T-helper 17 cell (primary cell): ENCODE results near the gene PTX3. TPM values are rescaled to one million over a fixed set of nuclear protein-coding genes. Genes with fewer than 3 reads are reported as not detected.

ENCODE experiments used
- ATAC-seq: fragments of 150-1000 bp; cut with Tn5 transposase; 2 replicates; pipeline ENCODE4 v1.10.0; 2021; ENCODE audit warnings: mild to moderate bottlenecking, moderate library complexity
- DNase-seq, 3 donors: peaks; one replicate each; pipeline versions ENCODE4 v3.0.0 to v3.0.0-alpha.2; 2020 to 2021
- H3K9me3 ChIP-seq: one replicate; pipeline ENCODE4 v1.7.0; 2013; ENCODE audit warnings: low read length, mild to moderate bottlenecking; ENCODE audit not compliant: control insufficient read depth, poor library complexity, severe bottlenecking
- H3K27ac Mint-ChIP-seq: one replicate; pipeline ENCODE4 v1.8.0; 2022; ENCODE audit warnings: mild to moderate bottlenecking, moderate library complexity, mixed read lengths
- H3K27me3 Mint-ChIP-seq: one replicate; pipeline ENCODE4 v1.8.0; 2022; ENCODE audit warnings: mixed read lengths
- H3K36me3 Mint-ChIP-seq: one replicate; pipeline ENCODE4 v1.8.0; 2022; ENCODE audit warnings: low read depth, mixed read lengths
- H3K4me1 Mint-ChIP-seq: one replicate; pipeline ENCODE4 v1.8.0; 2022; ENCODE audit warnings: mild to moderate bottlenecking, mixed read lengths
- H3K4me3 Mint-ChIP-seq: one replicate; pipeline ENCODE4 v1.8.0; 2022; ENCODE audit warnings: mild to moderate bottlenecking, moderate library complexity, mixed read lengths
- total RNA-seq, 4 donors: library from RNA in 2 of 4; stranded (reverse) in 2 of 4; gene quantifications; one replicate each; pipeline ENCODE4 v1.2.3 and lab custom pipeline; 2022 to 2026

PTX3 gene
- total RNA-seq, 2 donors from 2014 or later, result 0.50 to 1.2 TPM

DNA sequence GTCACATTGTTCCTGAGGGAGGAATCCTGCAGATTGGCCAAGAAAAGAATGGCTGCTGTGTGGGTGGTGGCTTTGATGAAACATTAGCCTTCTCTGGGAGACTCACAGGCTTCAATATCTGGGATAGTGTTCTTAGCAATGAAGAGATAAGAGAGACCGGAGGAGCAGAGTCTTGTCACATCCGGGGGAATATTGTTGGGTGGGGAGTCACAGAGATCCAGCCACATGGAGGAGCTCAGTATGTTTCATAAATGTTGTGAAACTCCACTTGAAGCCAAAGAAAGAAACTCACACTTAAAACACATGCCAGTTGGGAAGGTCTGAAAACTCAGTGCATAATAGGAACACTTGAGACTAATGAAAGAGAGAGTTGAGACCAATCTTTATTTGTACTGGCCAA is 6.1 kb downstream of the PTX3 start:
- H3K36me3 Mint-ChIP-seq, result no peaks in the 10 kb centered on the region
- no peak overlapping the region for H3K27ac Mint-ChIP-seq
- H3K4me1 Mint-ChIP-seq, result no peaks in the 10 kb centered on the region
- H3K4me3 Mint-ChIP-seq, result no peak overlapping the region
- no peaks in the 10 kb centered on the region for H3K9me3 ChIP-seq
- ATAC-seq (no peak), DNase-seq (no peak)
- peaks cover 23% of the 10 kb centered on the region for H3K27me3 Mint-ChIP-seq

DNA sequence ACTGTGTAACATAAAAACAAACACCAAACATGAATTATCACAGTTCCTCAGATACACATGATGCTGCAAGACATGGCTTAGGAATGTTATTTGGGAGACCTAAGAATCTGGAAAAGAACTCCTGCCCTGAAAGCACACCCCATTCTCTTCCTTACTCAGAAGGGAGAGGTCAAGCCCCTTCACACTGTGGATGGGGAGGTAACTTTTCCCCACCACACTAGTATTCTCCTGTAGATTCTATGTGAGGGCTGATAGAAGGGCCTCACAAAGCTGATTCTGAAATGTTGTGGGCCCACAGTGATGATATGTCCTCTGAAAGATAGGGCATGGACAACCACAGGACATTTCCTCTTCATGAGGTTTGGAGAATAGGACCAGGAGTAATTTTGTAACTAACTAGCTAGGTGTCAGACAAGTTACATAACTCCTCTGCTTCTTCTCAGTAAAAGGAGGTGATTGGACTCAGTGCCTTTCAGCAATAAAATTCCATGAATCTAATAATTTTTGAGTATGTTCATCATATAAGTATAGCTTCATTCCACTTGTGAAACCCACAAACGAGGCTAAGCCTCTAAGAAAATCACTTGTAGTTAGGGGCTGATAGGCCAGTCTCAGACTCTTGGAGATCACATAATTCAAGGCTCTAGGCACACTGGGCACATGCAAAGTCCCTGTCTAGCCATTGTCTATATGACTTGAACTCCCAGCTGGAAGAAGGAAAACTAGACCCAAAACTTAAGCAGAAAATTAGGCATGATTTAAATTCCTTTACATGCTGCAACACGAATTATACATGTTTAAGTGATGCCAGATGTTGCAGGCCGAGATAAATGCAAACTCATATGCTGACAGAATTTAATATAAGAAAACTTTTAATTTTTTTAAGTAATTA is 7.5 kb downstream of the PTX3 start:
- H3K4me3 Mint-ChIP-seq, result no peak overlapping the region
- no peak overlapping the region for H3K27ac Mint-ChIP-seq
- no peak for DNase-seq
- H3K9me3 ChIP-seq, result no peaks in the 10 kb centered on the region
- no peak for ATAC-seq
- H3K4me1 Mint-ChIP-seq, result no peaks in the 10 kb centered on the region
- peaks cover 12% of the 10 kb centered on the region for H3K27me3 Mint-ChIP-seq
- no peaks in the 10 kb centered on the region for H3K36me3 Mint-ChIP-seq

GRCh38 chr3:157444797-157445184 is 8.1 kb downstream of the PTX3 start:
- Mint-ChIP-seq H3K36me3 (no peaks in the 10 kb centered on the region), H3K4me1 (no peaks in the 10 kb centered on the region), H3K27ac (no peak overlapping the region), H3K4me3 (no peak overlapping the region), H3K27me3 (peaks cover 12% of the 10 kb centered on the region)
- no peak for DNase-seq
- ATAC-seq, result no peak
- no peaks in the 10 kb centered on the region for H3K9me3 ChIP-seq

- Mint-ChIP-seq H3K36me3 (no peaks in the 10 kb centered on the region), H3K27me3 (peaks cover 12% of the 10 kb centered on the region), H3K4me3 (no peak overlapping the region), H3K27ac (no peak overlapping the region), H3K4me1 (no peaks in the 10 kb centered on the region)
- no peak for ATAC-seq
- no peaks in the 10 kb centered on the region for H3K9me3 ChIP-seq
- no peak for DNase-seq
These were observed 9.2 kb downstream of the PTX3 start for GRCh38 chr3:157445857-157446256.

- Mint-ChIP-seq H3K27ac (no peak overlapping the region), H3K27me3 (peaks cover 12% of the 10 kb centered on the region), H3K4me3 (no peak overlapping the region), H3K36me3 (no peaks in the 10 kb centered on the region), H3K4me1 (no peaks in the 10 kb centered on the region)
- DNase-seq, result no peak
- H3K9me3 ChIP-seq, result no peaks in the 10 kb centered on the region
- ATAC-seq, result no peak
These were observed 10.5 kb downstream of the PTX3 start for GRCh38 chr3:157447026-157447694.

GRCh38 chr3:157452097-157452496 is 15.4 kb downstream of the PTX3 start:
- peak overlapping the region; percentile 10 for H3K27ac Mint-ChIP-seq
- H3K27me3 Mint-ChIP-seq, result peaks cover 5% of the 10 kb centered on the region
- DNase-seq (no peak), ATAC-seq (no peak)
- no peak overlapping the region for H3K4me3 Mint-ChIP-seq
- no peaks in the 10 kb centered on the region for H3K9me3 ChIP-seq
- no peaks in the 10 kb centered on the region for H3K4me1 Mint-ChIP-seq
- H3K36me3 Mint-ChIP-seq, result no peaks in the 10 kb centered on the region

- H3K9me3 ChIP-seq, result no peaks in the 10 kb centered on the region
- Mint-ChIP-seq H3K27ac (no peak overlapping the region), H3K27me3 (peaks cover 6% of the 10 kb centered on the region), H3K4me1 (no peaks in the 10 kb centered on the region), H3K4me3 (no peak overlapping the region), H3K36me3 (peaks cover 3% of the 10 kb centered on the region)
- DNase-seq (no peak), ATAC-seq (no peak)
These were observed 17.2 kb downstream of the PTX3 start for GRCh38 chr3:157453824-157454223.

DNA sequence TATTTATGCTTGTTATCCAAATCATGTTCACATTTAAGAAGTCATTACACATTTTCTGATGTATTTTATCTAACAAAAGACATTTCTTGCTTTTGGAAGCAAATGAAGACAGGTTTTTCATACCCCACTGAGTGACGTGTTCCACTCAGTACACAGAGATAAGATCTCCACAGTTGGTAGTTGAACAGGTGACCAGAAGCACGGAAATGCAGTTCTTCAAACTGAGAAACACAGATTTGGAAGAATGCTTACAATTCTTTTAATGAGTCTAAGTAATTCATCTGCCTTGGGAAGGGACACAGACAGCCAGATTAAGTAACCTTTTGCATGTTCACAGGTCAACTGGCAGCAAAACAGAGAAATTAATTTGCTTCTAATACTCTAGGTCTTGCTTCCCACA is 23.1 kb downstream of the PTX3 start:
- DNase-seq (no peak), ATAC-seq (no peak)
- Mint-ChIP-seq H3K4me1 (no peaks in the 10 kb centered on the region), H3K27me3 (peaks cover 28% of the 10 kb centered on the region), H3K27ac (no peak overlapping the region), H3K4me3 (no peak overlapping the region), H3K36me3 (peaks cover 3% of the 10 kb centered on the region)
- H3K9me3 ChIP-seq, result no peaks in the 10 kb centered on the region

- Mint-ChIP-seq H3K4me3 (no peak overlapping the region), H3K27ac (no peak overlapping the region), H3K4me1 (no peaks in the 10 kb centered on the region), H3K36me3 (peaks cover 3% of the 10 kb centered on the region), H3K27me3 (peaks cover 28% of the 10 kb centered on the region)
- ATAC-seq (no peak), DNase-seq (no peak)
- H3K9me3 ChIP-seq, result no peaks in the 10 kb centered on the region
These were observed 23.6 kb downstream of the PTX3 start for GRCh38 chr3:157460253-157460652.

DNA sequence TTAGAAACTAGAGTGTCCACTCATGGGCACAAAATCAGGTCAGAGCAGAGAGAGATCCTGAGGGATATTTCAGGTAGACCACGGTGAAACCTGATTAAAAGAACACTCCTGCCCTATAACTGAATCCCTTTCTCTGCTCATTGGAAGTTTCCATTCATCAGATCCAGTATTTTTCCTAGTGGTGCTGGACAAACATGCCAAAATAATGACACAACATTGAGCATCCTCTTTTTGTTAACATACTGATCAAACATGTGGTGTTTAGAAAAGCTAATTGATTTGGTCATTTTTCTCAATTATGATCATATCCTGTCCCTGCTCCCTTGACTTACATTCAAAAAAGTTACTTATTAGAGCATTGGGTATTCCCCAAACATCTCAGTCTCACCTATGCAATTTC is 27.2 kb downstream of the PTX3 start:
- H3K4me3 Mint-ChIP-seq, result no peak overlapping the region
- no peaks in the 10 kb centered on the region for H3K9me3 ChIP-seq
- DNase-seq (no peak), ATAC-seq (no peak)
- H3K36me3 Mint-ChIP-seq, result no peaks in the 10 kb centered on the region
- H3K4me1 Mint-ChIP-seq, result no peaks in the 10 kb centered on the region
- peaks cover 38% of the 10 kb centered on the region for H3K27me3 Mint-ChIP-seq
- H3K27ac Mint-ChIP-seq, result no peak overlapping the region

DNA sequence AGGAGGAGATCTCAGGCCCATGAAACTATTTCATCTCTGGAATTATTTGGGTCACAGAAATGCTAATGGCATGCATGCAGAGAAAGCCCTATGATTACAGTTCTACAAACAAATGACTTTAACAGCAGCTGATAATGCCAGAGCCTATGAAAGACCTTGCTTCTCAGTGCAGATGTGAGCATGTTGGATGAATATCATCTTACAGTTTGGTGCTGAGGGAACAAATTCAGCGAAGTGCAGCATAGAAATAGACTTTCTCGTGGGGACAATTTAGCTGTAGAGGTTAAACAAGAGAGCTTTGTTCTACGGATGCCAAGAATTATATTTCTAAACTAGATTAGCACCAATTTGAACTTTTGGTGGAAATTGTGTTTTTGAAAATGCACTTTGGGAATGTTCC is 27.7 kb downstream of the PTX3 start:
- Mint-ChIP-seq H3K4me3 (no peak overlapping the region), H3K36me3 (no peaks in the 10 kb centered on the region), H3K27me3 (peaks cover 36% of the 10 kb centered on the region), H3K4me1 (no peaks in the 10 kb centered on the region), H3K27ac (no peak overlapping the region)
- no peaks in the 10 kb centered on the region for H3K9me3 ChIP-seq
- DNase-seq (no peak), ATAC-seq (no peak)

DNA sequence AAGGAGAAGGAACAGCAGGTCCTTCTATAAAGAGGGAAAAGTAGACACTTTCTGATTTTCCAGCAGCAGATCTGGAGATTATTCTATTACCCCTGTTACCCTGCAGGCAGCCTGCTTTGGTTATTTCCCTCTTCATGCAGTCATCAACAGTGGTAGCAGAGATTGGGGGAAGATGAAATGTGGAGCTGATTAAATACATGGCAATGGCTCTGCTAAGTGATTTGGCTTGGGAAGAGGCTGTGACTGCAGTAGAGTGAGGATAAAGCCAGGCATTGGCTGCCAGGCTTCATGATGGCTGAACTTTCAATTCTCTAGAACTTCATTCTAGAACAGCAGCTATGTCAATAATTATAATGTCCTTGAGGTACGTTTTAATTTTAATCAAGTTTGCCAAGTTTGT is 29.1 kb downstream of the PTX3 start:
- Mint-ChIP-seq H3K4me1 (no peaks in the 10 kb centered on the region), H3K36me3 (no peaks in the 10 kb centered on the region), H3K27ac (no peak overlapping the region), H3K4me3 (no peak overlapping the region), H3K27me3 (peaks cover 30% of the 10 kb centered on the region)
- H3K9me3 ChIP-seq, result no peaks in the 10 kb centered on the region
- DNase-seq (no peak), ATAC-seq (no peak)

GRCh38 chr3:157467200-157467599 is 30.6 kb downstream of the PTX3 start:
- H3K4me3 Mint-ChIP-seq, result no peak overlapping the region
- DNase-seq (no peak), ATAC-seq (no peak)
- no peaks in the 10 kb centered on the region for H3K36me3 Mint-ChIP-seq
- H3K9me3 ChIP-seq, result no peaks in the 10 kb centered on the region
- no peaks in the 10 kb centered on the region for H3K4me1 Mint-ChIP-seq
- H3K27ac Mint-ChIP-seq, result no peak overlapping the region
- H3K27me3 Mint-ChIP-seq, result peaks cover 27% of the 10 kb centered on the region
